HG02763 (cell line): ENCODE results near the gene VGLL4.

Experiments used
- ATAC-seq: cut with Tn5 transposase; IDR thresholded peaks from one replicate; pipeline ENCODE4 v1.9.1; 2021; ENCODE audit warnings: mild to moderate bottlenecking, moderate library complexity; ENCODE audit not compliant: unreplicated experiment

VGLL4 gene

GRCh38 chr3:11509173-11510000 is 134.3 kb downstream of the VGLL4 start:
- no peak for ATAC-seq

- no peak for ATAC-seq
These were observed 135.2 kb downstream of the VGLL4 start for GRCh38 chr3:11508346-11509172.

DNA sequence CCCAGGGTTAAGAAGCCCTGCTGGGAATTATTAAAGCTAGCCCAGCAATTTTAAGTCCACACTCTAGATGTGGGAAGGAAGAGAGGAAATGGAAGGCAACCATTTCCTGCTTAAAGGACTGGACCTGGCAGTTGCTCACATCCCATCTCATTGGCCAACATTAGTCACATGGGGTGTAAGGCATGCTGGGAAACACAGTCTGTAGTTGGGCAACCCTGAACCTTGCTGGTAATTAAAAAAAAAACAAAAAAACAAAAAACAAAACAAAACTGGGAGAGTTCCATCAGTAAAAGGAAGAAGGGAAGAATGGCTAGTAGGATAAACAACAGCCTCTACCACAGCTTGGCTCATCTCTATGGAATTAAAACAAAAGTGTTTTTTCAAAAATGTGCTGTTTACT is 136.0 kb downstream of the VGLL4 start:
- no peak for ATAC-seq
